ENCODE measurements around the gene PARP11.

The PARP11 gene

GRCh38 chr12:3905664-3906063 is 32.5 kb upstream of the PARP11 start:
- Histone ChIP-seq H3K27me3 (ENCODE audit: low read depth, low read length) (peaks cover 25% of the 10 kb centered on the region), H3K4me2 (ENCODE audit: low read length) (no peak overlapping the region), H3K36me3 (replicated peaks; ENCODE audit: low read depth, low read length) (no peaks in the 10 kb centered on the region), H3K4me1 (ENCODE audit: low read length) (no peaks in the 10 kb centered on the region), H2AFZ (ENCODE audit: low read depth, low read length) (no peak overlapping the region), H3K9me3 (ENCODE audit: insufficient read depth, low read length) (no peaks in the 10 kb centered on the region), H3K27ac (ENCODE audit: low read length) (no peak overlapping the region), H3K4me3 (ENCODE audit: low read length) (no peak overlapping the region), H3K79me2 (ENCODE audit: low read length) (no peaks in the 10 kb centered on the region), H4K20me1 (ENCODE audit: insufficient read depth, low read length) (no peaks in the 10 kb centered on the region), H3K9ac (ENCODE audit: low read length) (no peak overlapping the region)
- no peak for TF ChIP-seq CTCF (IDR thresholded peaks at IDR 0.05; ENCODE audit: low read depth, low read length)
- no peak for TF ChIP-seq EZH2phosphoT487 (IDR thresholded peaks at IDR 0.05; ENCODE audit: low read depth)

- Histone ChIP-seq H4K20me1 (ENCODE audit: insufficient read depth, low read length) (no peaks in the 10 kb centered on the region), H3K4me2 (ENCODE audit: low read length) (no peak overlapping the region), H3K4me3 (ENCODE audit: low read length) (no peak overlapping the region), H3K79me2 (ENCODE audit: low read length) (no peaks in the 10 kb centered on the region), H2AFZ (ENCODE audit: low read depth, low read length) (no peak overlapping the region), H3K27ac (ENCODE audit: low read length) (no peak overlapping the region), H3K4me1 (ENCODE audit: low read length) (no peaks in the 10 kb centered on the region), H3K9me3 (ENCODE audit: insufficient read depth, low read length) (no peaks in the 10 kb centered on the region), H3K9ac (ENCODE audit: low read length) (no peak overlapping the region), H3K36me3 (replicated peaks; ENCODE audit: low read depth, low read length) (no peaks in the 10 kb centered on the region), H3K27me3 (ENCODE audit: low read depth, low read length) (peaks cover 25% of the 10 kb centered on the region)
- TF ChIP-seq CTCF (IDR thresholded peaks at IDR 0.05; ENCODE audit: low read depth, low read length), result no peak
- TF ChIP-seq EZH2phosphoT487 (IDR thresholded peaks at IDR 0.05; ENCODE audit: low read depth), result no peak
Measured at GRCh38 chr12:3904999-3905398, 31.8 kb upstream of the PARP11 start.

DNA sequence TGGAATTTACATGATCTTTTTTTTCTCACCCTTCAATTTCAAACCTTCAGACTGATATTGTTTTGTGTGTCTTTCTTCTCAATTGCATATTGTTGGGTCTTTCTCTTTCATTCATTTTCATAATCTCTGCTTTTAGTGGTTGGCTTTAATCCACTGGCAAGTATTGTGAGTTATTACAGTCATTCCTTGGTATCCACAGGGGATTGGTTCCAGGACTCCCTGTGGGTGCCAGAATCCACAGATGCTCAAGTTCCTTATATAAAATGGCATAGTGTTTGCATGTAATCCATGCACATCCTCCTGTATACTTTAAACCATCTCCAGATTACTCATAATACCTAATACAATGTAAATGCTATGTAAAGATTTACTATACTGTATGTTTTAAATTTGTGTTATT is 29.7 kb upstream of the PARP11 start:
- H3K79me2 ChIP-seq (ENCODE audit: low read length), result no peaks in the 10 kb centered on the region
- no peaks in the 10 kb centered on the region for H3K4me1 ChIP-seq (ENCODE audit: low read length)
- H3K27ac ChIP-seq (ENCODE audit: low read length), result no peak overlapping the region
- H4K20me1 ChIP-seq (ENCODE audit: insufficient read depth, low read length), result no peaks in the 10 kb centered on the region
- TF ChIP-seq CTCF (IDR thresholded peaks at IDR 0.05; ENCODE audit: low read depth, low read length), result no peak
- TF ChIP-seq EZH2phosphoT487 (IDR thresholded peaks at IDR 0.05; ENCODE audit: low read depth), result no peak
- H3K36me3 ChIP-seq (replicated peaks; ENCODE audit: low read depth, low read length), result no peaks in the 10 kb centered on the region
- H3K9me3 ChIP-seq (ENCODE audit: insufficient read depth, low read length), result no peaks in the 10 kb centered on the region
- H2AFZ ChIP-seq (ENCODE audit: low read depth, low read length), result no peak overlapping the region
- H3K9ac ChIP-seq (ENCODE audit: low read length), result no peak overlapping the region
- peaks cover 29% of the 10 kb centered on the region for H3K27me3 ChIP-seq (ENCODE audit: low read depth, low read length)
- no peak overlapping the region for H3K4me2 ChIP-seq (ENCODE audit: low read length)
- no peak overlapping the region for H3K4me3 ChIP-seq (ENCODE audit: low read length)

- Histone ChIP-seq H3K36me3 (replicated peaks; ENCODE audit: low read depth, low read length) (no peaks in the 10 kb centered on the region), H3K79me2 (ENCODE audit: low read length) (no peaks in the 10 kb centered on the region), H3K4me3 (ENCODE audit: low read length) (no peak overlapping the region), H3K9ac (ENCODE audit: low read length) (no peak overlapping the region), H3K27me3 (ENCODE audit: low read depth, low read length) (peaks cover 46% of the 10 kb centered on the region), H3K9me3 (ENCODE audit: insufficient read depth, low read length) (no peaks in the 10 kb centered on the region), H3K4me1 (ENCODE audit: low read length) (no peaks in the 10 kb centered on the region), H3K27ac (ENCODE audit: low read length) (no peak overlapping the region), H2AFZ (ENCODE audit: low read depth, low read length) (no peak overlapping the region), H4K20me1 (ENCODE audit: insufficient read depth, low read length) (no peaks in the 10 kb centered on the region), H3K4me2 (ENCODE audit: low read length) (no peak overlapping the region)
- TF ChIP-seq EZH2phosphoT487 (IDR thresholded peaks at IDR 0.05; ENCODE audit: low read depth) (no peak), CTCF (IDR thresholded peaks at IDR 0.05; ENCODE audit: low read depth, low read length) (peak; percentile 33; the same call in 1 of the 2 replicates)
Measured at GRCh38 chr12:3901116-3901515, 27.9 kb upstream of the PARP11 start.
